ENCODE results near the gene SIPA1L3.

The SIPA1L3 gene

DNA sequence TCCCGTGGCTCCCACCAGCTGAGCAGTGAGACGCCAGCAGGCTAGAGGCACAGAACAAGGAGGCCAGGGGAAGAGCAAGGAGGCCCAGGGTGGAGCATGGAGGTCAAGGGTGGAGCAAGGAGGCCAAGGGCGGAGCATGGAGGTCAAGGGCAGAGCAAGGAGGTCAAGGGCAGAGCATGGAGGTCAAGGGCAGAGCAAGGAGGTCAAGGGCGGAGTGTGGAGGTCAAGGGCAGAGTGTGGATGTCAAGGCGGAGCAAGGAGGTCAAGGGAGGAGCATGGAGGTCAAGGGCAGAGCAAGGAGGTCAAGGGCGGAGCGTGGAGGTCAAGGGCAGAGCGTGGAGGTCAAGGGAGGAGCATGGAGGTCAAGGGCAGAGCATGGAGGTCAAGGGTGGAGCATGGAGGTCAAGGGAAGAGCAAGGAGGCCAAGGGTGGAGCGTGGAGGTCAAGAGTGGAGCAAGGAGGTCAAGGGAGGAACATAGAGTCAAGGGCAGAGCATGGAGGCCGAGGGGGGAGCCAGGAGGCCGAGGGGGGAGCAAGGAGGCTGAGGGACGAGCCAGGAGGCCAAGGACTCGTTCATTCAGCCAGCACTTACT is 289.3 kb downstream of the SIPA1L3 start:
- DNase-seq = no peak

- DNase-seq = no peak
These were observed 290.1 kb downstream of the SIPA1L3 start for GRCh38 chr19:38196948-38197656.

DNA sequence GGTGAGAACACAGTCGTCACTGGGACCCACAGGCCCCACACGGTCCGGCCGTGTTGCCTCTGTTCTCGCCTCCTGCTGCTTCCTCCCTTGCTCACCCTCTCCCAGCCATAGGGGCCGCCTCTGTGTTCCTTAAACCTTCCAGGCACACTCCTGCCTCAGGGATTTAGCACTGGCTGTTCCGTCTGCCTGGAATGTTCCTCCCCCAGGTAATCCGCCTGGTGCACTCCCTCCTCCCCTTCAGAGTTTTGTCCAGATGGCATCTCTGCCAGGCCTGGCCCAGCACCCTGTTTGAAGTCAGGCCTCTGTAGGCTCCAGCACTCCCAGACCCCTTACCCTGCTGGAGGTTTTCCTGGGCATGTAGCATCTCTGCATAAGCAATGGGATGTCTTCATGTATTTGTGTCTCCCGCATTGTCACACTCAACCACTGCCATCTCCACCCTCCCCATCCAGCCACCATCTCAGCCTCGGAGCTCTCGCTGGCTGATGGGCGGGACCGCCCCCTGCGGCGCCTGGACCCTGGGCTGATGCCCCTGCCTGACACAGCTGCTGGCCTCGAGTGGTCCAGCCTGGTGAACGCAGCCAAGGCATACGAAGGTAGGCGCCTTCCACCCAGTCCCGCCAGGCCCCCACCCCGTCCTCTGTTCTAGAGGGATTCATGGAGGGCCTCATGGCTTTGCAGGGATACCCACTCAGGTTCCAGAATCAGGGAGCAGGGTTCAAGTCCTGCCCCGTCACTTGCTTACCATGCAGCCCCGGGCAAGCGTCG is 291.1 kb downstream of the SIPA1L3 start:
- DNase-seq = no peak

GRCh38 chr19:38199340-38199739 is 292.3 kb downstream of the SIPA1L3 start:
- no peak for DNase-seq

- DNase-seq = no peak
These were observed 294.7 kb downstream of the SIPA1L3 start for GRCh38 chr19:38201731-38202130.

DNA sequence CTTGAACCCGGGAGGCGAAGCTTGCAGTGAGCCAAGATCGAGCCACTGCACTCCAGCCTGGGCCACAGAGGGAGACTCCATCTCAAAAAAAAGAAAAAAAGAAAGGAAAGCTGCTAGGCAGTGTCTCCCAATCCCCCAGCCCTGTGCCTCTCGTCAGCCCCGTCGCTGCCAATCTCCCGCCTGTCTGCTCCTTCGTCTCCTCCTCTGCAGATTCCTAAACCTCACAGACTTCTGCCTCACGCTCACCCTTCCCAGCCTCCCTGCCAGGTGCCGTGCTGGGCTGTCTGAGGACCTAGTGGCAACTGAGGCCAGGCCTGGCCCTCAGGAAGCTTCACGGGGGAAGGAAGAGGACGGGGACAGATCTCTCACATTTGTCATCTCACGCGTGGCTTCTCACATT is 295.5 kb downstream of the SIPA1L3 start:
- peak; percentile 66 for DNase-seq

GRCh38 chr19:38203197-38203596 is 296.2 kb downstream of the SIPA1L3 start:
- peak; percentile 91 for DNase-seq

GRCh38 chr19:38204096-38204495 is 297.1 kb downstream of the SIPA1L3 start:
- peak; percentile 85 for DNase-seq

GRCh38 chr19:38204728-38205127 is 297.7 kb downstream of the SIPA1L3 start:
- peak; percentile 100 for DNase-seq

DNA sequence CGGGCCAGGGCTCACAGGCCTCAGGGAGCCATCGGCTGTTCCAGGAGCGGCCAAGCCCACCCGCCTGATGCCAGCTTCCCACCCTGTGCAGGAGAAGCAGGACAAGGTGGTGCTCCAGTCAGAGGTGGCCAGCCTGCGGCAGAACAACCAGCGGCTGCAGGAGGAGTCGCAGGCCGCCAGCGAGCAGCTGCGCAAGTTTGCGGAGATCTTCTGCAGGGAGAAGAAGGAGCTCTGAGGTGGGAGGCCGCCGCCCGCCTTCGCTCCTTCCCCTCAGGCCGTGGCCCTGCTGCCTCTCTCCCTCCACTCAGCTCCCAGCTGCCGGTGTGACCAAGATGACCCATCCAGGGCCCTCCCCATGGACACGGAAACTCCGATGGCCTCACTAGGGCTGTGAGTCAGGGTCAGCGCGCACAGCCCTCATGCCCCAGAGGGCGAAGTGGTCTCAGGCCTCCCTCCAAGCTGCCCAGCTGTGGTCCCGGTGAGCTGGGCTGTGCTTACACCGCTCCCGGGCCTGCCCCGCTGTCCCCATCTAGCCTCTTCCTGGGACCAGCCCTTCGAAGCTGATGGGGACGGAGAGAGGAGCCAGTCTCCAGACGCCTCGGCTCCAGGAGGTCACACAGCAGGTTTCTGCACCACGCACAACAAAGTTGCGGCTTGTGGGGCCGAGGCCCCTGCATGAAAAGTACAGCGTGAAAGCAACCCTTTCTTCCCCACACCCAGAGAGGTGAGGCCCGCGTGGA is 299.2 kb downstream of the SIPA1L3 start:
- no peak for DNase-seq

GRCh38 chr19:38206928-38207327 is 299.9 kb downstream of the SIPA1L3 start:
- DNase-seq = no peak

DNA sequence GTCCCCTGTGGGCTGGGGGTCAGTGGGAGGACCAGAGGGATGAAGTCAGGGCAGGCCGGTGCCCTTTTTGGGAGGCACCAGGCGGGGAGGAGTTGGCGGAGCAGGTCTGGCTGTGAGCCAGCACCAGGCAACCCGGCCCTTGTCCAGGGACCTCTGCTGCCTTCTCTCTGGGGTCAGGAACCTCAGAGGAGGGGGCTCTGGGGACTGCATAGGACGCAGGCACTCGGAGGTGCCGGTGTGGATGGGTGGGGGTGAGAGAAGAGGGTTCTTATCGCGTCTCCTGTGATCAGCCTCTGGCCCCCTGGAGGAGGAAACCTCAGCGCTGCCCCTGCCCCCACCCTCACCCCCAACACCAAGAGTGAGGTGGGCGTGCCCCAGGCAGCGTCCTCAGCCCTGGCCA is 300.5 kb downstream of the SIPA1L3 start:
- DNase-seq = no peak

- no peak for DNase-seq
These were observed 301.6 kb downstream of the SIPA1L3 start for GRCh38 chr19:38208571-38208970.

- DNase-seq = no peak
These were observed 302.1 kb downstream of the SIPA1L3 start for GRCh38 chr19:38209152-38209551.

DNA sequence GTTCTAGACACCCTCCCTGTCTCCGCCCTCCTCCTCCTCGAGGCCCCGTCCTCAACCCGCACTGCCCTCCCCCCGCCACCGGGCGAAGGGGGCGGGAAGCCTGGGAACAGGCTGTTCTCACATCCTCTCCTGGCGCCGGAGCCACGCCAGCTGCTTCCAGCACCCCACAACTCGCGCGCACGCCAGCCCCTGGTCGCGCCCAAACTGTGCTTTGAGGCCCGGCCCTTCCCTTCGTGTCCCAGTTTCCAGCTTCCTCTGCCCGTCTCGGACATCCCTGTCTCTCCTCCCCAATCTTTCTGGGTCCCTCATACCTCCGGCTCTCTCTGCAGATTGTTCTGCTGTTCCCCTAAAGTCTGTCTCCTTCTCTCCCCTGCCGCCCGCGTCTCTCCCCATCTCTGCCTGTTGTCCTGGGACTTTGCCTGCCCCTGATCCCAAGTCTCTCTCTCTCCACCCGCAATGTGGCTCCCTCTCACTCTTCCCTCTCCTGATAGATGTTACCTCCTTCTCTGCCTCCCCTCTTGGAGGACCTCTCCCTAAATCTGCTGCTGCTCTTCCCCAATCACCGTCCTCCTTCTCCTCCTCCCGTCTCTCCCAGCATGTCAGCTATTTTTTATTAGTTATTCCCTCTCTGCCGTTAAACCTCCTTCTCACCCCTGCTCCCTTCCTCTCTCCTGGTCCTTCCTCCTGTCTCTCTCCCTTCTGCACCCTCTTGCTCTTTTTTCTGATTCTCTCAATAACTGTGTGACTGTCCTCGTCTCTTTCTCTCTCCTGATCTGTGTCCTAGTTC is 302.9 kb downstream of the SIPA1L3 start:
- peak; percentile 99 for DNase-seq

DNA sequence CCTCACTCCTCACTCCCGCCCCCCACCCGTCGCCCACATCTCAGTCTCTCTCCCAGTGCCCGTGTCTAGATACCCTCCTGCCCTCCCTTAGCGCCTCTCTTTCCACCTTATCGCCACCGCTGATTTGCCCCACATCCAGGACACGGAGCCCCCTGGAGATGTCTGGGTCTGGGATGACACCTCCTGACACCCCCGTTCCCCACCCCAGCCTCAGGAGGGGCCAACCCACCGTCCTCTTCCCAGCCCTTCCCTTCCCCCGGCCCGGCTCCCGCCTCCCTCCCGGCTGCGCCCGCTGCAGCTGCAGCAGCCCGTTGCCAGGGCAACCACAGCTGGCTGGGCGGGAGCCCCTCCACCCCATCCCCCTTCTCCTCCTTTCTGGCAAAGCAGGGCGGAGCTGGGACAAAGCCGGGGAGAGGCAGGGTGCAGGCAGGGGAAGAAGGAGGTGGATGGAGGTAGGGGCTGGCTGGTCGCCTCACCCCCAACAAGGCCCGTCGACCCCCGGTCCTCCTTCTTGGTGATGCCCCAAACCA is 303.5 kb downstream of the SIPA1L3 start:
- peak; percentile 100 for DNase-seq

- DNase-seq = peak; percentile 98
These were observed 304.2 kb downstream of the SIPA1L3 start for GRCh38 chr19:38211151-38211591.

GRCh38 chr19:38211766-38212165 is 304.8 kb downstream of the SIPA1L3 start:
- peak; percentile 74 for DNase-seq

GRCh38 chr19:38213469-38213868 is 306.5 kb downstream of the SIPA1L3 start:
- DNase-seq = no peak

- DNase-seq = peak; percentile 68
These were observed 307.1 kb downstream of the SIPA1L3 start for GRCh38 chr19:38213911-38214625.

All from NCI-H2227 treated with DMSO at 0.1 percent for 48 hours (cell line).